Measurements from ENCODE around the gene TBC1D30.
A peak's percentile ranks its signal among the peaks of the same experiment; 100 is the strongest.

The TBC1D30 gene

DNA sequence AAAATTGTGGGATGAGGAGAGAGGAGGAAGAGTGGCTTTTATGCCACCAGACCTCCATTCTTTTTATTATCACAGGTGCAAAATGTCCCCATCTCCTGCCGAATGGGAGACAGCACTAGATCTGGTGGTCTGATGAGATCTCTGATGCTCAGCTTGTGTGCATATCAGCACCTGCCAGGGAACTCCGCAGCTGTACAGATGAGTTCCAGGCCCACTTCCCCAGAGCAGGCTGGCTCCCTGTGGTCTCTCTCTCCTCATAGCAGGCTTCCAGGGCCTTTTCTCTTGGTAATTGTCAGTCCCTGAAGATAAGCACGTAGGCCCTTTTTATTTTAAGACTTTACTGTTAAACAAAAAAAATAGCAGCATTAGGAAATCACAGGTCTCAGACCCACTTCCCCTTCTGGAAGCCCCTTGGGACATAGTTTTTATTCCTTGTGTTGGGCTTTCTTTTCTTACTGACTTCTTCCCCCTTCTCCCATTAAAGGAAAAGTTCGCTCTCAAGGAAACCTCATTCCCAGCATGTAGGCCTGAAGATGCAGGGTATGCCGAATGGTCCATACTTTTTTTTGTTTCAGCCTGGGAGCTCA, 4.5 kb upstream of the TBC1D30 start:
- H3K9ac ChIP-seq: peak overlapping the region in 6 of 11 experiments; percentile 17 to 46 (median 32); a peak in 7 of 22 replicates
- no peaks in the 10 kb centered on the region for H4K20me1 ChIP-seq
- H3K27ac ChIP-seq: peak overlapping the region in 8 of 11 experiments; percentile 1 to 62 (median 47); a peak in 12 of 22 replicates
- H3K4me1 ChIP-seq: peaks cover 16 to 38% (median 33%) of the 10 kb centered on the region in 10 experiments
- peak overlapping the region; percentile 59 to 89 (median 72) for H3K4me2 ChIP-seq
- peaks cover 0 to 4% (median 0%) of the 10 kb centered on the region in 11 experiments; a peak in 2 of 22 replicates for H3K36me3 ChIP-seq
- no peaks in the 10 kb centered on the region for H3K27me3 ChIP-seq
- peaks cover 28 to 41% (median 30%) of the 10 kb centered on the region in 11 experiments for H3K9me3 ChIP-seq (replicated peaks in 1 of 11)
- TF ChIP-seq Cebpa-rat (IDR thresholded peaks at IDR 0.05): no peak
- H3K4me3 ChIP-seq: no peak overlapping the region; a peak in 1 of 20 replicates

DNA sequence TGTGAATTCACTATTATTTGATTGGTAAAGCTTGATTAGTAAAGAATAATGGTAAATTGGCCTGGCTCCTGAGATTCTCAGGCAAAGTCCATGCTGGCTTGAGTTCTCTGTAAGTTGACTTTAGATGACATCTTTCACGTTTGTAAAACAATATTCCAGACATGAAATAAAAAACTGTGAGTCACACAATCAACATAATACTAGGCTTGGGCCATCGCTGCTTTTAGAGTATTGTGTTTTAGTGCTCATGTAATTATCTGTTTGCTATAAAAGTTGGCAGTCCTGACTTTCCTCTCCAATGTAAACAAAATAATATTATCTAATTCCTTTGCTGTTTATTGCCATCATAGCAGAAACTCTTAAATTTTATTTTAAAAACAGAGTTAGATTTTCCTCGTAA, 3.9 kb upstream of the TBC1D30 start:
- H3K4me1 ChIP-seq: peaks cover 16 to 38% (median 33%) of the 10 kb centered on the region in 10 experiments
- no peak overlapping the region for H3K4me3 ChIP-seq
- H4K20me1 ChIP-seq: no peaks in the 10 kb centered on the region
- H3K27ac ChIP-seq: peak overlapping the region in 7 of 11 experiments; percentile 1 to 62 (median 52); a peak in 6 of 22 replicates
- H3K9me3 ChIP-seq (replicated peaks in 1 of 11): peaks cover 35 to 48% (median 37%) of the 10 kb centered on the region in 11 experiments
- H3K27me3 ChIP-seq: no peaks in the 10 kb centered on the region
- peak overlapping the region in 10 of 11 experiments; percentile 59 to 89 (median 76); a peak in 16 of 22 replicates for H3K4me2 ChIP-seq
- TF ChIP-seq Cebpa-rat (IDR thresholded peaks at IDR 0.05): no peak
- peaks cover 0 to 4% (median 0%) of the 10 kb centered on the region in 11 experiments; a peak in 2 of 22 replicates for H3K36me3 ChIP-seq
- no peak overlapping the region for H3K9ac ChIP-seq

DNA sequence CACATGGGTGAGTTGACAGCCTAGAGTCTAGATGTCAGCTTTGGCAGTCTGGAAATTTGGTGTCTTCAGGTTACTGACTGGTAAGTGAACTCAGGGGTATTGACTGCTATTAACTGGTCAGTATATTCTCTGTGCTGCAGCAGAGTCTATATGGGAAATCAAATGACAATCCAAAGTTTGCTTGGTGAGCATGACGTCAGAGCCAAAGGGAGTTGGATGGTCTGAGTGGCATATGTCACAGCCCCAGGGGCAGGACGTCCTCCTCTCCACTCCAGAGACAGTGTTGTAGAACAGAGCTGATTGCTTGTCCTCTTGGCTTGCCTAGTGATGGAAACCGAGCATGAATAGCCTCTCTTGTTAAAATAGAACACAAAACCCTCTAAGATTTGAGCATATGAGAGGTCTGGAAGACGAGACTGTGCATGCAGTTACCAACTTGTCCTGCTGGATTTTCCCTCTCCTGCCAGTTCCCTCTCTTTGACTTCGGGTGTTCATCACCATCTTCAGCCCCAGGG, 3.3 kb upstream of the TBC1D30 start:
- no peak for TF ChIP-seq Cebpa-rat (IDR thresholded peaks at IDR 0.05)
- Histone ChIP-seq H3K9me3 (replicated peaks in 1 of 11) (peaks cover 41 to 53% (median 43%) of the 10 kb centered on the region in 11 experiments), H3K36me3 (peaks cover 0 to 4% (median 0%) of the 10 kb centered on the region in 11 experiments; a peak in 2 of 22 replicates), H3K27me3 (no peaks in the 10 kb centered on the region), H3K27ac (peak overlapping the region in 1 of 11 experiments; percentile 40; a peak in 1 of 22 replicates), H3K4me2 (peak overlapping the region in 2 of 11 experiments; percentile 8; a peak in 4 of 22 replicates), H4K20me1 (no peaks in the 10 kb centered on the region), H3K4me3 (no peak overlapping the region), H3K4me1 (peaks cover 16 to 38% (median 33%) of the 10 kb centered on the region in 10 experiments), H3K9ac (no peak overlapping the region)

DNA sequence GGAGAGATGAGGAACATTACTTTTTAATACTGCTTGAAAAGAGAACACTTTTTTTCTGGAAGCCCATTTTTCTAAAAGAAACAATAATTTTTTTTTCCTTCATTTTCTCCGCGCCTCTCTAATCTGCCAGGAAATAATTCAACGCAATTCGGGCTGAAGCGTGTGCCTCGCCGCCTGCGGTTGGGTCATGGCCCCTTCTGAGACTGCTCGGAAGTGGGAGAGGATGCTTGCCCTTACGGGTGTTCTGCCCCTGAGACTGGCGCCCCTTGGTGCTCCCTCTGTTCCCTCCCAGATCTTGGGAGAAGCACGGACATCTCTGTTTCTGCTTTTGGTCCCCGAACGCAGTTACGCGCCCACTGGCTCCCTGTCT, 332 bp upstream of the TBC1D30 start:
- TF ChIP-seq Cebpa-rat (IDR thresholded peaks at IDR 0.05): no peak
- H3K4me3 ChIP-seq: no peak overlapping the region
- H3K4me2 ChIP-seq: no peak overlapping the region

DNA sequence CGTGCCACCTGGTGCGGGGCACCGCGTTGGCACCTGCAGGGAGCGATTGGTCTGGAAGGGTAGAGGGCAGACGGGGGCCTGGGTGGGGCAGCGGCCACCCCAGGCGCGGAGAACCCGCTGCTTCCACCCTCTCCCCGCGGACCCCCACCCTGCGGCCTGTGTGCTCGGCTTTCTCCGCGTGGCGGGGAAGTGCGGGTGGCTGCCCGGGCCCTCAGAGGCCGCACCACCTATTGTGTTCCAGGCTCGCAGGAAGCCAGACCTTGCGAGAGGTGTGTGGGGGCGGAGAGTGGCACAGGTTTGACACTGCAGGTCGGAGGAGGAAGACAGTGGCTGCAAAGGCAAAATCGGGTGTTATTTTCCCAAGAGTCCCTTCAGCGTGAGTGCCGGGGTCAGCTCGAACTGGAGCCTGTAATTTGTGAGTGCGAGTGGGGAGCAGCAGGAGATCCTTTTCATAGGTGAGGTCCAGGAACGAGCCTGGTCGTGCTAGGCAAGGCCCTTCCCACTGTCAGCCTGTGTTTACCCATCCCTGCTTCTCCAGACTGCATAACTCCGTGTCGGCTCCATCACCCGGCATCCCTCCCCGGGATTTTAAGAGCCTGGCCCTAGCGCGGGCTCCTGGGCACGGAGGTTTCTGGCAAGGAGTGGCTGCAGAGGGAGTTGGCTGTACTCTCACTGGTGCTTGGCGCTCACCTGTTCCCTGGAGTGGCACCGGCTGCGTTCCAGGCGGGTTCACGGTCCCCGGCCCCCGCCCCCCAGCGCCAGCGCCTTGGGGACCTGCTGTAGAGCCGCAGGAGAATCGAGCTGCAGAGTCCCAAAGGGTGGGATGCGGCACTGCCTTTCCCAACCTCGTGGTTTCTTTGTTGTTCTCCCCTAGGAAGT, 935 bp downstream of the TBC1D30 start:
- Histone ChIP-seq H3K9me3 (replicated peaks in 1 of 11) (peaks cover 42 to 47% (median 45%) of the 10 kb centered on the region in 11 experiments), H3K4me2 (no peak overlapping the region), H3K36me3 (peaks cover 0 to 4% (median 0%) of the 10 kb centered on the region in 11 experiments; a peak in 2 of 22 replicates), H3K27ac (no peak overlapping the region), H3K9ac (no peak overlapping the region), H3K27me3 (no peaks in the 10 kb centered on the region), H3K4me3 (no peak overlapping the region), H3K4me1 (peaks cover under 1 to 11% (median 6%) of the 10 kb centered on the region in 10 experiments; a peak in 18 of 20 replicates), H4K20me1 (no peaks in the 10 kb centered on the region)
- no peak for TF ChIP-seq Cebpa-rat (IDR thresholded peaks at IDR 0.05)

More for the DNA sequence above, 332 bp upstream of the TBC1D30 start:
- H3K9ac ChIP-seq: no peak overlapping the region
- no peaks in the 10 kb centered on the region for H4K20me1 ChIP-seq
- peaks cover 0 to 4% (median 0%) of the 10 kb centered on the region in 11 experiments; a peak in 2 of 22 replicates for H3K36me3 ChIP-seq
- H3K4me1 ChIP-seq: peaks cover 13 to 23% (median 19%) of the 10 kb centered on the region in 10 experiments
- H3K9me3 ChIP-seq (replicated peaks in 1 of 11): peaks cover 42 to 47% (median 45%) of the 10 kb centered on the region in 11 experiments
- no peak overlapping the region for H3K27ac ChIP-seq
- no peaks in the 10 kb centered on the region for H3K27me3 ChIP-seq

DNA sequence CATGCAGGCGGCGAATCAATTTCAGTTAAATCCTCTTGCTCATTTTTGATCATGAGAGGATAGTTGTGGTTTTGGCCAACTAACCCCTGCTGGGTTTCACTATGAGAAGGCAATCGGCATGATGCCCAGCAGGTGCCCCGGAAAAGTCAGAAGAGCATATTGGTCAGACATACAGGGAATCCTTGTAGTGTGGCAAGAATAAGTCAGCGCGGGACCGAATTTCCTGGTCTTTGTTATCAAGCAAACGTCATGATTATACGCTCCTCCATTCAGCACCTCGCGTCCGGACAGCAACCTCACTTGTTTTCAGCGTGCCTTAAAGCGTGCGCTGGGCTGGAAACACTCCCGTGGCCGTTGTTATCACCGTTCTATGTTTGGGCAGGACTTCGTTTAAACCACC, 1.8 kb downstream of the TBC1D30 start:
- H3K4me2 ChIP-seq: no peak overlapping the region
- no peak overlapping the region for H3K27ac ChIP-seq
- H3K9me3 ChIP-seq (replicated peaks in 1 of 11): peaks cover 42 to 47% (median 45%) of the 10 kb centered on the region in 11 experiments
- H3K9ac ChIP-seq: no peak overlapping the region
- H3K36me3 ChIP-seq: peaks cover 0 to 4% (median 0%) of the 10 kb centered on the region in 11 experiments; a peak in 2 of 22 replicates
- H4K20me1 ChIP-seq: no peaks in the 10 kb centered on the region
- TF ChIP-seq Cebpa-rat (IDR thresholded peaks at IDR 0.05): no peak
- no peak overlapping the region for H3K4me3 ChIP-seq
- peaks cover 0 to 4% (median under 1%) of the 10 kb centered on the region in 10 experiments; a peak in 5 of 20 replicates for H3K4me1 ChIP-seq
- no peaks in the 10 kb centered on the region for H3K27me3 ChIP-seq

DNA sequence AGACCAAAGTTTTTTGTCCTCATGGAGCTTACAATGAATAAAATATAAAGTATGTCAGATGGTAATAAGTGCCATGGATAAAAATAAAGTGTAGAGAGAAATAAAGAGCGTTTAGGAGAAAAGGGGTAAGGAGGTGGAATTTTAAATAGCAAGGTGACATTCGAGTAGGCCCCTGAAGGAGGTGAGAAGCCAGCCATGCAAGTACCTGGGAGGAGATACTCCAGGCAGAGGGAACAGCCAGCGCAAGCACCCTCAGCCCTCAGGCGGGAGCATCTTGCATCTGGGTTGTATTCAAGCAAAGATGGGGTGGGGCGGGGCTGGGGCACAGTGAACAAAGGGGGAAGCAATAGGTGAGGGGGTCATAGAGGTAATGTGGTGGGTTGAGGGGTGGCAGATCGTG, 4.3 kb downstream of the TBC1D30 start:
- Histone ChIP-seq H3K4me3 (no peak overlapping the region), H3K4me2 (no peak overlapping the region), H4K20me1 (no peaks in the 10 kb centered on the region), H3K4me1 (no peaks in the 10 kb centered on the region), H3K9me3 (replicated peaks in 1 of 11) (peaks cover 26 to 39% (median 35%) of the 10 kb centered on the region in 11 experiments), H3K36me3 (peaks cover 0 to 8% (median 0%) of the 10 kb centered on the region in 11 experiments; a peak in 2 of 22 replicates), H3K9ac (no peak overlapping the region), H3K27ac (no peak overlapping the region), H3K27me3 (no peaks in the 10 kb centered on the region)
- TF ChIP-seq Cebpa-rat (IDR thresholded peaks at IDR 0.05): no peak

DNA sequence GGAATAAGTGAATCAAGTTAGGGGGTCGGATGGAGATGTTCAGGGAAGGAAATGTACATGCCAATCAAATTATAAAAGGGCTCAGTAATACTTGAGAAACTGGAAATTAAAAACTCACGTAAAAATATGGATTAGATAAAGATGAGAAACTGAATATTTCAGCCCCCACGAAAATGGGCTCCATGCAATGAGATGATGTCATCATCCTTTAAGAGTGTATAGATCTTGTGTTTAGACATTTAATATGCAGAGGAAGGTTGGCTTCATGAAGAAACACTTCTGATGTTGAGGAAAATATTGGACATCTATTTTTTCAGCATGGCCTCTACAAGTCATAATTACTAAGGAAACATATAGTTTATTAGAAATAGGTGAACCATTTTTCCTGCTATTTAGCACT, 9.5 kb downstream of the TBC1D30 start:
- Histone ChIP-seq H3K36me3 (peaks cover 0 to 3% (median 0%) of the 10 kb centered on the region in 11 experiments; a peak in 2 of 22 replicates), H3K4me1 (no peaks in the 10 kb centered on the region), H3K27ac (no peak overlapping the region), H3K4me2 (no peak overlapping the region), H4K20me1 (no peaks in the 10 kb centered on the region), H3K9me3 (replicated peaks in 1 of 11) (peaks cover 0 to 12% (median 9%) of the 10 kb centered on the region in 11 experiments; a peak in 10 of 22 replicates), H3K4me3 (no peak overlapping the region), H3K9ac (no peak overlapping the region), H3K27me3 (no peaks in the 10 kb centered on the region)
- TF ChIP-seq Cebpa-rat (IDR thresholded peaks at IDR 0.05): no peak

All from BLaER1 treated with 17β-estradiol and CSF1 and Interleukin-3, amounts not matched to agents 10 nM and 100 nM (cell line).